Head of caudate nucleus (tissue), 42 donors: Measurements from ENCODE around the gene SOCS1.
"Not testable (repeated sequence)": the region's sequence is repeated elsewhere in the genome, so short reads cannot be mapped to it uniquely, and the experiment has no call there.

Source experiments
- DNase-seq, 42 donors: peaks; one replicate each; pipeline versions ENCODE4 v3.0.0 to v3.0.0-alpha.2; 2020 to 2021; ENCODE audit warnings: mixed read lengths in 7 of 42
- intact Hi-C: fragments of 100-400 bp; cut with DNase I; formaldehyde crosslinking; loops from one replicate; pipeline ENCODE4 v1.15.0; 2022

Gene SOCS1, protein sequence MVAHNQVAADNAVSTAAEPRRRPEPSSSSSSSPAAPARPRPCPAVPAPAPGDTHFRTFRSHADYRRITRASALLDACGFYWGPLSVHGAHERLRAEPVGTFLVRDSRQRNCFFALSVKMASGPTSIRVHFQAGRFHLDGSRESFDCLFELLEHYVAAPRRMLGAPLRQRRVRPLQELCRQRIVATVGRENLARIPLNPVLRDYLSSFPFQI

DNA sequence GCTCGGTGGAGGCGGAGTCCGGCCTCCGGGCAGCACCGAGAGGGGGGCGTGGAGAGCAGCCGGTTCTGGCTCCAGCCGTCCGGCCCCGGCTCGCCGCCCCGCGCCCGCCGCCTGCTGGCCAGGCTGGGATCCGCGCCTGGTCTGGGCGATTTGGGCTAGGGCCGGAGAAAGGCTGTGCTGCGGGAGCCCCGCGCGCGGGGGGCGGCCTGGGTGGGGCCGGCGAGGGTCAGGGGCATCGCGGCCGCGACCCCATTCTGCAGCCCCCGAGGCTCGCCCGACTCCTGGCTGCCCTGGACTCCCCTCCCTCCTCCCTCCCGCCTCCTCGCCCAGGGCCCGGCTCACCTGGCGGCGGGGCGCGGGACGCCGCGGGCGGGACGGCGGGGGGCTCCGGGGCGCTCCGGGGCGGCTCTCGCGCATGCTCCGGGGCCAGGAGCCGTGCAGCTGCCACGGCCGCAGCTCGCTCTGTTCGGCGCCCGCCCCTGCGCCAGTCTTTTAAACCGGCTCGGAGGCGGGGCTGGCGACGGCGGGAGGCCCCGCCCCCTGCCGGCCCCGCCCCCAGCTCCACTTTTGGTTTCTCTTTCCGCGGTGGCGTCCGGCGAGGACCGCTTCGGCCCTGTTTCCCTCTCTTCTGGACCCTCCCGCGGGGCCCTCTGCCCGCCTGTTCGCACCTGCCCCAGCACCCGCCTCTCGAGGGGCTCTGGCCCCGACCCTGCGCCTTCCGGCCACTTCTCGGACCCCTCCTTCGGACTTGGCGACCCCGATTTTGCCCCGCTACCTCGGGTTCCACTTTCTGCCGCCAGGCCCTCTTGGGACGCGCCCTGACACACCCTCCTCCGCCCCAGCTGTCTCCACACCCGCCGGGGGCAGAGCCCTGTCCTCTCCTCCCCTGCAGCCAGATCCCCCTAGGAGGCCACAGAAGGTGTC lies at the start of gene SOCS1:
Gene SOCS1, minus strand, starts transcription at position 468 of the 924 bp plus-strand sequence. CDS start 726 bp downstream, outside the sequence.
- intact Hi-C loops, result loop anchor here (2.0 to 5.0 kb wide), 2 partner anchors 89 to 289 kb away; partner anchors contain the start of gene RMI2
- peak; percentile 40 to 93 (median 84) for DNase-seq

DNA sequence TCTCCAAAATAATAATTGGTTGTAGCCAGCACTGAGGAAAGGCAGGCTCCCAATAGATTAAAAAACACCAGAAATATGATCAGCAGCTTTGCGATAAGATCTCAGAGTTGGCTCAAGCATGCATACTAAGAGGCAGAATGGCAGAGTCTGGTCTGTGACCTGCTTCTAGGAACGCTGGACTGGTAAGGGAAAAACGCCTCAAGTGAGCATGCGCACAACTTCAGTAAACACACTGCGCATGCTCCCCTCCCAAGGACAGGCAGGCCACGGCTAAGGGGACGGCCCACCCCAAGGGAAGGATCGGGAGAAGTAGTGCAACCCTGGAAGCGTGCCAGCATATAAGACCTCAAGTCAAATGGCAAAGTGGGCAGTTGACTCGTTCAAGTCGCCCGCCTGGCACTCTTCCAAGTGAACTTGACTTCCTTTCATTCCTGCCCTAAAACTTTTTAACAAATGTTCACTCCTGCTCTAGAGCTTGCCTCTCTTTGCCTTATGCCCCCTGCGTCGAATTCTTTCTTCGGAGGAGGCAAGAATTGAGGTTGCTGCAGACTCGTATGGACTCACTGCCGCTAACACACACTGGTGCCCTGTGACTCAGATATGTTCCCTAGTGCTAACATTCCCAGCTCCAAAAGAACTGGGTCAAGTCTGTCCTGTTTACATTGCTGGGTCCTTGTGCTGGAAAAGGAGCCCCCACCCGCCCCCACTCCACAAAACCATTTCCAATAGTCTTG lies 47.6 kb upstream of the SOCS1 start:
- intact Hi-C loops, result no loop called here
- no peak for DNase-seq

DNA sequence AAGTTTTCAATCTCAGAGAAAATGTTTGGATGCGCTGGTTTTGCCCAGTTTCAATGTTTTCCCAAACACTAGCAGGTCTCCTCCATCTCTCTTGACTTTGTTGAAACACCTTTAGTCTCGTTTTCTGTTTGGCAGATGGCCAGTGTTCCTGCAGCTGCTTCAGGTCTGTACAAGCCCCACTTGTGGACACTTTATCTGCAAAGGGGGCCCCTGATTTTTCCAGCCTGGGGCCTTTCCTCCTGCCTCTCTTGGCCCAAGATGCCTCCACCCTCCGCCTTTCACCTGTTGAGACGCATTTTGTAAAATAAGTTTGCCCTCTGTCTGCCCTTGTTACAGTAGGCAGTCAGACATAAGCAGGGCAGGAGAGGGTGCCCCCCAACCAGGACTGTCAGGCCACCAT lies 47.0 kb upstream of the SOCS1 start:
- intact Hi-C loops, result no loop called here

DNA sequence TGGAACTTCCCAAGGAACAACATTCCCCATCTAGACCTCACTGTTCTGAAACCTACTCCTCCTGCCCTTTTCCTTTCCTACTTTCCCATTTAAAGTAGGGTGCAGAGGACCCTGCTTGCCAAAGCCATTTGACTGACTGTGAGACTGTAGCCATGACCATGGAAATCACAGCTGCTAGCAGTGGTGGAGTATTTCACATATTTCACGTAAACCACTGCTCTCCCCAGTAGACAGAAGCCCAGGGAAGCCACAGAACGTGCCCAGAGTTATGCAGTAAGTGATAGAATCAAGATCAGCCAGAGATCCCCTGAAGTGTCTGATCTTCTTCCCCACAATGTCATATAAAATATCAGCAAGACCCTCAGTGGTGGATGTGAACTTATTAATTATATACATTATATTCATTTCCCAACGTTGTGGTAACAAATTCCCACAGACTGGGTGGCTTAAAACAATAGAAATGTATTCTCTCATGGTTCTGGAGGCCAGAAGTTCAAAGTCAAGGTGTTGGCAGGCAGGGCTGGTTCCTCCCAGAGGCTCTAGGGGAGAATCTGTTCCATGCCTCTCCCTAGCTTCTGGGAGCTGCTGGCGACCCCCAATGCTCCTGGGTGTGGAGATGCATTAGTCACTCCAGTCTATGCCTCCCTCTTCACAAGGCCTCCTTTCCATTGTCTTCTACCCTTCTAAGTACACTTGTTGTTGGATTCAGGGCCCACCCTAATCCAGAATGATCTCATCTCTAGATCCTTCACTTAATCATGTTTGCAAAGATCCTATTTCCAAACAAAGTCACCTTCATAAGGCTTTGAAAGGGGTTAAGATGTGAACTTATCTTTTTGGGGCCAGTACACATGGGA lies 45.9 kb upstream of the SOCS1 start:
- intact Hi-C loops, result no loop called here

More for the DNA sequence above, 47.0 kb upstream of the SOCS1 start:
- DNase-seq, result no peak

DNA sequence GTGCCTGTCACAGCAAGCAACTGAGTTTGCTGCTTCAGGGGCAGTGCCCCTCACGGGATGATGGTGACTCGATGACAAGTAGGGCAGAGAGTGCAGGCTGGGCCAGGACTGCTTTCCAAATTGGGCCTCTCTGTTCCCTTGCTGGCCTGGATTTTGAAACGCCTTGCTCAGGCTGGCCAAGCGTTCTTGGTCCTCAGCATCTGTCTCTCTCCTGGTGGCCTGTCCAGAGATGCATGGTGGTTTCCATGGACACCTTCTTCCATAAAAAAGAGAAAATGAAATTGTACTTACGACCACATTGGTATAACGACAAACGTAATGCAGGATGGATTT lies 44.5 kb upstream of the SOCS1 start:
- intact Hi-C loops, result no loop called here
- DNase-seq, result no peak

More for the DNA sequence above, 45.9 kb upstream of the SOCS1 start:
- DNase-seq, result no peak

DNA sequence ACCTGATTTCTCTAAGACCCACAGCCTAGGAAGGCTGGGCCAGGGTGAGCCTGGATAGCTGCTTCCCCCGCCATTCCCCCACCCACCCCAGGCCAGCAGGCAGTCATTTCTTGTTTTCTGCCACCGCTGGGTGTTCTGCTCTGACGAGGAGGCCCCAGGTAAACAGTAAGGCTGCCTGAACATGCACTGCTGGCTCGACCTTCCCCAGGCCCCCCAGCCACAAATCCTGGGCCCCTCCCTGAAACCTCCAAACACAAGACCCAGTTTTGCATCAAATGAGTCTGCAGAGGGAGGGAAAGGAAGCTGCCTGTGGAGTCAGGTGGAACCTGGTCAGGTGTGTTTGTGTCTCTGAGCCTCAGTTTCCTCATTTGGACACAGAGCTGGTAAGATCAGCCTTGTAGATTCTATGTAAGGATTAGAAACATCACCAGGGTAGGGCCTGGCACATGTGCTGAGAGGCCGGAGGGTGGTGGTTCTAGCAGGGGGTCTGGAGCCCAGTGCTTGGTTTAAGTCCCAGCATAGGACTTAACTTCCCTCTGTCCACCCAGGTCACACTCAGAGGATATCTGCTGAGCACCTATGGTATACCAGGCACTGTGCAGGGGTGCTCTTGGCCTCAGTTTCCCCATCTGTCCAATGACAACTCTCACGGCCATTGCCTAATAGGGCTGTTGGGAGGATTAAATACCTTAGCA lies 44.0 kb upstream of the SOCS1 start:
- DNase-seq, result no peak
- intact Hi-C loops, result no loop called here

DNA sequence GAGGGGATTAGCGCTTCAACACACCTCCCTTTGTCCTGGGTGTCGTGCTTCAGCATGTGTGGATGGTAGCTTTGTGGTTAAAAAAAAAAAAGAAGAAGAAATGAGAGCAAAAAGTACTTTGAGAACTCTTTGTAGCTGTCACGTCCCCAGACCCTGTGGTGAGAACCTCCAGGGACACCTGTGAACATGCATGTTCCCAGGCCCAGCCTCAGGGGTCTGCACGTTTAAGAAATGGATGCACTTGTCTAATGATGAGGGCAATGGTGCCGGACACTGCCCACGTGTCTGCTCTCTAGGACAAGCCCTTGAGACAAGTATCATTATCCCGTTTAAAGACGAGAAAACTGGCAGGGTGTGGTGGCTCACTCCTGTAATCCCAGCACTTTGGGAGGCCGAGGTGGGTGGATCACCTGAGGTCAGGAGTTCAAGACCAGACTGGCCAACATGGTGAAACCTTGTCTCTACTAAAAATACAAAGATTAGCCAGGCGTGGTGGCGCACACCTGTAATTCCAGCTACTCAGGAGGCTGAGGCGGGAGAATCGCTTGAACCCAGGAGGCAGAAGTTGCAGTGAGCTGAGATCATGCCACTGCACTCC lies 43.0 kb upstream of the SOCS1 start:
- DNase-seq, intact Hi-C loops: not testable (repeated sequence)

DNA sequence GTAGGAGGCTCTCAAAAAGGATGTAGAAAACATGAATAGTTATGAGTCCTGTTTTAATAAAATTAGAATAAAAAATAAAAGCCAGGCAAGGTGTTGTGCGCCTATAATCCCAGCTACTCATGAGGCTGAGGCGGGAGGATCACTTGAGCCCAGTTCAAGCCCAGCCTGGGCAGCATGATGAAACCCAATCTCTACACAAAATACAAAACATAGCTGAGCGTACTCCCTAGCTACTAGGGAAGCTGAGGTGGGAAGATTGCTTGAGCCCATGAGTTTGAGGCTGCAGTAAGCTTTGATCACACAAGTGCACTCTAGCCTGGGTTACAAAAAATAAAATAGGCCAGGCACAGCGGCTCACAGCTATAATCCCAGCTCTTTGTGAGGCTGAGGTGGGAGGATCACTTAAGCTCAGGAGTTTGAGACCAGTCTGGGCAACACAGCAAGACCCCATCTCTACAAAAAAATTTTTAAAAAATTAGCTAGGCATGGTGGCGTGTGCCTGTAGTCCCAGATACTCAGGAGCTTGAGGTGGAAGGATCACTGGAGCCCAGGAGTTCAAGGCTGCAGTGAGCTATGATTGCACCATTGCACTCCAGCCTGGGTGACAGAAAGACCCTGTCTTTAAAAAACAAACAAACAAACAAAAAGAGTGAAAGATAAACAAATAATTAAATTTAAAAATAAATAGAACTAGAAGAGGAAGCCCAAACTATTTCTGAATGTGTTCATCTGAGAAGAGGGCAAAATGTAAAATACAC lies 42.3 kb upstream of the SOCS1 start:
- intact Hi-C loops, result no loop called here
- DNase-seq, result no peak

DNA sequence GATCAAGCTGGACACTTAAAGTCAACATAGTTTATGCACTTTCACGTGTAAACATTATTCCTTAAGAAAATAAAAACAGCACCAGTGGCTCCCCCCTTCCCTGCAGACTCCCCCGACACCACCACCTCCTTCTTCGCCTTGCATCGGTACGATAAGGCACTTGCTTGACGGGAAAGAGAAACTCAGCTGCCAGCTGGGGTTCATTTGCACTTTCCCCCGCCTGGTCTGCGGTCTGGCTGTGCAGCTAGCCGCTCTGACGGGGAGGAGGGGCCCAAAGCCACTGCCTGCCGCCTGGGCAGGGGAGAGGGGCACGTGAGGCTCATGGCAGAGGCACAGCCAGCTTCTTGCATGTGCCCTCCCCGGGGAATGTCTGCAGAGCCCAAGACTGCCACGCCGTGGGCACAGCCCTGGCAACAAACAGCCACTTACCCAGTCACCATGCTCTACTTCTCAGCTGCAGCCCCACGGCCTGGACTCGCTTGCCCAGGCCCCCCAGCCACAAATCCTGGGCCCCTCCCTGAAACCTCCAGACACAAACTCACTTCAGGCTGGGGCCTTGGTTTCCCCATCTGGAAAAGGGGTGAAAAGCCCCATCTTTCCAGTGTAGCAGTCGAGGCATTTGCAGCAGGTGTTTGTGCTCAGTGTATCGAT lies 41.6 kb upstream of the SOCS1 start:
- peak; percentile 53 to 91 (median 75) for DNase-seq
- intact Hi-C loops, result no loop called here

DNA sequence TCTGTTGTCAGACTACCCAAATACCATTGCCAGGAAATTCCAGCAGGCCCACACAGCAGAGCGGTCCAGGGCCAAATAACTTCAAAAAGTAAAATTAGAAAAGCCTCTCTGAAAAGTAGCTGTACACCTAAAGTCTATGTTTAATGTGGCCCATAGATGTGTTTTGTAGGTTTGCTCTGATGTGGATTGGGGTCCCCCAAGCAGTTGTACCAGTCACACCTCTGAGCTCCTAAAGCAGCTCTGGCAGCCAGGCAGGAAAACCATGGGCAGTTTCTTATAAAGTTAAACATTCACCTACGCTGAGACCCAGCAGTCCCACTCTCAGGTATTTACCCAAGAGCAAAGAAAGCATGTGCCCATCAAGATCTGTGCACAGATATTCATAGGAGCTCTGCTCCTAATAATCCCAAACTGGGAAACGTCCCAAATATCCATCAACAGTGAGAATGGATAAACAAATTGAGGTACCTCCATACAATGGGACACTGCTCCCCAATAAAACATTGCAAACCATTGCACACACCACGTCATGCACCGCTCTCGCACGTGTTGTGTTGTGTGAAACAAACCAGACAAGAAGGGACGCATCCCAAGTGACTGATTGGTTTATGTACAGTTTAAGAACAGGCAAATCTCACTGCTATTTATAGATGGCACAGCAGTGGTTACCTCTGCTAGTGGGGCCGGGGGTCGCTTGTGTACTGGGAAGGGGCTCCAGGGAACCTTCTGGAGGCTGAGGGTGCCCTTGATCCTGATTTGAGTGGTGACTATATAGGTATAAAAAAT lies 40.9 kb upstream of the SOCS1 start:
- DNase-seq, result no peak
- intact Hi-C loops, result no loop called here

DNA sequence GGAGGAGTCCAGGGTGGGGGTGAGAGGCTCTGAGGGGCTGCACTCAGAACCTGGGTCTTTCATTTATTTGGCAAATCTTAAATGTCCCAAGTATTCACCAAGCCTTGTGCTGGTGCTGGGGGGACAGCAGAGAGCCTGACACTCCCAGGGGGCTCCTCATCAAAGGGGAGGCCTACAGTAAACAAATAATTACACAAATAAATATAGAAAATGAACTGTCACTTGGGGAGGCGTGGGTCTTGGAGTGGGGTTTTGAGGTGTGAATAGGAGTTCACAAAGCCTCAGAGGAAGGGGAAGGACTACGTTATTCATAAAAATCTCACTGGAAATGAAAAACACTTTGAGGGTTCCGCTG lies 40.3 kb upstream of the SOCS1 start:
- intact Hi-C loops, result no loop called here

DNA sequence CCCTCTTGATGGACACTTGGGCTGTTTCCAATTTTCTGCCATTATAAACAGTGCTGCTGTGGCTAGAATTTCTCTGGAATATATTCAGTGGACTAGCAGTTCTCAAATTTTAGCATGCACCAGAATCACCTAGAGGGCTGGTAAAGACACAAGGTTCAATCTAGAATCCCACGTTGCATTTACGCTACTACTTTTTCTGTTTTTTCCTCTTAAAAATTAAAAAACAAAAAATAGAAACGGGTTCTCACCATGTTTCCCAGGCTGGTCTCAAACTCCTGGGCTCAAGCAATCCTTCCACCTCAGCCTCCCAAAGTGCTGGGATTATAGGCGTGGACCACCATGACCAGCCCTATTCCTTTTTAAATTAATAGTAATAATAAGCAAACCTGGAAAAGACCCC lies 39.7 kb upstream of the SOCS1 start:
- intact Hi-C loops, result no loop called here
- DNase-seq, result no peak

More for the DNA sequence above, 40.3 kb upstream of the SOCS1 start:
- no peak for DNase-seq

DNA sequence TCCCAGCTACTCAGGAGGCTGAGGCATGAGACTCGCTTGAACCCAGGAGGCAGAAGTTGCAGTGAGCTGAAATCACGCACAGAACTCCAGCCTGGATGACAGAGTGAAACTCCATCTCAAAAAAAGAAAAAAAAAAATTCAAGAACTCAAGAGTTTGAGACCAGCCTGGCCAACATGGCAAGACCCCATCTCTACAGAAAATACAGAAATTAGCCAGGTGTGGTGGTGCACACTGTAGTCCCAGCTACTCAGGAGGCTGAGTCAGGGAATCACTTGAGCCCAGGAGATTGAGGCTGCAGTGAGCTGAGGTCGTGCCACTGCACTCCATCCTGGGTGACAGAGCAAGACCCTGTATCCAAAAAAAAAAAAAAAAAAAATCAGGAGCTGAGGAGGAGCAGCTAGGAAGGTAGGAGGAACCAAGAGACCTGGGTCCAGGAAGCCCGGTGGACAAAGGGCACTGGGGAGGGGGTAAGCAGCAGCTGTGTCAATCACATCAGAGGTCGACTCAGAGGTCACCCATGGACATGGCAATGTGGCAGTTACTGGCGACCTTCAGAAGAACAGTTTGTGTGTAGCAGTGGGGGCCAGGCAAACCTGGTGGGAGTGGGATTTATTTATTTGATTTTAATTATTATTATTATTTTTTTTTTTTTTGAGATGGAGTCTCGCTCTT lies 36.2 kb upstream of the SOCS1 start:
- DNase-seq, result no peak
- intact Hi-C loops, result no loop called here

DNA sequence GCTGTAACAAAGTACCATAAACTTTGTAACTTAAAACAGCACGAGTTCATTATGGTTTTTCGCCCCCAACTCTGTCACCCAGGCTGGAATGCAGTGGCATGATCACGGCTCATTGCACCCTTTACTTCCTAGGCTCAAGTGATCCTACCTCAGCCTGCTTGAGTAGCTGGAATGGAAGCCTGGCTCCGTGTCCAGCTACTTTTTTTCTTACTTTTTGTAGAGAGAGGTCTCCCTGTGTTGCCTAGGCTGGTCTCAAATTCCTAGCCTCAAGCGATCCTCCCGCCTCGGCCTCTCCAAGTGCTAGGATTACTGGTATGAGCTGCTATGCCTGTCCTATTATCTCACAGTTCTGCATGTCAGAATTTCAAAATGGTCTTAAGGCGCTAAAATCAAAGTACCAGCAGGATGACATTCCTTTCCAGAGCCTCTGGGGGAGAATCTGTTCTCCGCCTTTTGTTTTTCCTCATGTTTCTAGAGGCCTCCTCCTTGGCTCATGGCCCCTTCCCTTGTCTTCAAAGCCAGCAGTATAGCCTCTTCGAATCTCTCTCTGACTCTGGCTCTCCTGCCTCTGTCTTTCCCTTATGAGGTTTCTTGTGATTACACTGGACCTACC lies 35.2 kb upstream of the SOCS1 start:
- intact Hi-C loops, result no loop called here
- DNase-seq, result no peak
